Right cardiac atrium (tissue), 5 donors: ENCODE data around the gene SELENOP. TPM values are rescaled to one million over a fixed set of nuclear protein-coding genes. Genes with fewer than 3 reads are reported as not detected.

ENCODE experiments used
- ATAC-seq, 2 donors: fragments of 200-7000 bp; cut with Tn5 transposase; one replicate each; pipeline versions ENCODE4 v1.8.0 to v1.9.1; 2020; ENCODE audit warnings: moderate library complexity in 2 of 2, mild to moderate bottlenecking in 1 of 2
- DNase-seq, 3 donors: peaks; one replicate each; pipeline ENCODE4 v3.0.0-alpha.2; 2020
- H3K27ac ChIP-seq: one replicate; pipeline ENCODE4 v1.5.1; 2013; ENCODE audit warnings: mild to moderate bottlenecking, low read length, control low read depth, moderate library complexity
- H3K27me3 ChIP-seq: one replicate; pipeline ENCODE4 v1.6.1; 2013; ENCODE audit not compliant: control insufficient read depth, insufficient read depth
- H3K4me1 ChIP-seq: one replicate; pipeline ENCODE4 v1.6.1; 2013; ENCODE audit warnings: low read length; ENCODE audit not compliant: control insufficient read depth, insufficient read depth
- H3K4me3 ChIP-seq: one replicate; pipeline ENCODE4 v1.5.1; 2013; ENCODE audit warnings: low read length, control low read depth
- H3K9me3 ChIP-seq: one replicate; pipeline ENCODE4 v1.6.1; 2013; ENCODE audit warnings: low read length; ENCODE audit not compliant: control insufficient read depth
- WGBS: extraction: QIAGEN DNeasy Blood & Tissue Kit; methylation state at CpG from one replicate; pipeline ENCODE4 v1.1.7; 2013; 5-methylcytosine and 5-hydroxymethylcytosine counted together
- intact Hi-C, 4 donors: fragments of 100-400 bp; cut with DNase I; formaldehyde crosslinking; loops; one replicate each; pipeline versions ENCODE4 v1.11.0 to v1.14.0; 2022 to 2023
- polyA plus RNA-seq: library from polyadenylated mRNA; stranded (reverse); fragments of 200-250 nt; gene quantifications from one replicate; pipeline ENCODE4 v1.2.3, GENCODE V29; 2013
- total RNA-seq, 4 donors: library from RNA; stranded (reverse); fragmentation: NEBNext Ultra II Directional; extraction: Animal tissue kit (Norgen Biotek cat#: 25700); gene quantifications; one replicate each; pipeline ENCODE4 v1.2.1, GENCODE V29; 2021
- donor health status: healthy with polysubstance abuse.
- donor health status: DM: no; HTN: yes; CAD: no.
- donor health status: DM: no; HTN: no; CAD: no.
- donor health status: DM: no; HTN: yes; CAD: no; lungs with severe emphysema.
- donor health status: DM: yes; HTN: yes; CAD: no.

Gene SELENOP
- total and polyA plus RNA-seq, 5 donors, result 78.8 to 260 (median 213) TPM

DNA sequence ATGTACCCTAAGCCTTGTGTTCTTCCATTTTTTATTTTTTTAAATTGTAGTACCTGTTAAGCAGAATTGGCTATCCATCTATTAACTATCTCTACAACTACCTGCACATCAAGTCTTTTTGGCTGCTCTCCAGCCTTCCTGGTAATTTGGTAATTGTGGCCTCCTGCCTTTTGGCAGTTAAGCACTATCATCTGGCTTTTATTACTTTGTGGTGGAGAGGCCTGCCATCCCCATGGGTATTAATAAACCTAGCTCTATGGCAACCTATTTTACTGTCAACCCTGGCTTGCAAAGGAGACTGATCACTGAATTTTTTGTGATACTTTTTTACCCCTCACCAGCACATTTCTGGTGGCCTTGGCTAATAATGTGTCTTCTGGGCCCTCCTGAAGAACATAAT lies 20.5 kb downstream of the SELENOP start:
- Histone ChIP-seq H3K27ac (no peak overlapping the region), H3K9me3 (no peaks in the 10 kb centered on the region), H3K27me3 (no peaks in the 10 kb centered on the region), H3K4me1 (no peaks in the 10 kb centered on the region), H3K4me3 (no peak overlapping the region)
- DNase-seq (no peak), ATAC-seq (no peak)
- intact Hi-C loops, result no loop called here

DNA sequence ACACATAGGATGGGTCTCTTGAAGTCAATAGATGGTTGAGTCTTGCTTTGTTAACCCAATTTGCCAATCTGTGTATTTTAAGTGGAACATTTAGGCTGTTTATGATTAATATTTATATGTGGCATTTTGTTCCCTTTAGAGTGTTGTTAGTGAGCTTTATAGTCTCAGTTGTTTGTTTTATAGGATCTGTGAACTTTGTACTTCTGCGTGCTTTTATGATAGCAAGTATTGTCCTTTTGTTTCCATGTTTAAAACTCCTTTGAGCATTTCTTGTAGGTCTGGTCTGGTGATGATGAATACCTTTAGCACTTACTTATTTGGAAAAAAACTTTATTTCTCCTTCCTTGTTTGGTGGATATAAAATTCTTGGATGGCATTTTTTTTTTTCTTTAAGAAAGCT lies 23.8 kb downstream of the SELENOP start:
- Histone ChIP-seq H3K9me3 (no peaks in the 10 kb centered on the region), H3K27me3 (no peaks in the 10 kb centered on the region), H3K27ac (no peak overlapping the region), H3K4me1 (no peaks in the 10 kb centered on the region), H3K4me3 (no peak overlapping the region)
- intact Hi-C loops, result no loop called here
- 97% methylated on average over 1 of the region's 1 CpG for WGBS
- DNase-seq, result no peak
- no peak for ATAC-seq

DNA sequence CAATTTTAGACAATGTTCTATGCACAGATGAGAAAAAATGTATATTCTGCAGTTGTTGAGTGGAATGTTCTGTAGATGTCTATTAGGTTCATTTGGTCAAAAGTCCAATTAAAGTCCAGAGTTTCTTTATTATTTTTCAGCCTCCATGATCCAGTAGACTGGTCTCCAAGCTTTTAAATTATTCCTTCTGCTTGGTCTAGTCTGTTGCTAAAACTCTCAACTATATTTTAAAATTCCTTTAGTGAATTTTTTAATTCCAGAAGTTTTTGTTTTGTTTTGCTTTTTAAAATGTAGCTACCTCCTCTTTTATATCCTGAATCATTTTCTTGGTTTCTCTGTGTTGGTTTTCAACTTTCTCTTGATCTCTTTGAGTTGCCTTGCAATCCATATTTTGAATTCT lies 24.6 kb downstream of the SELENOP start:
- DNase-seq (no peak), ATAC-seq (no peak)
- Histone ChIP-seq H3K9me3 (no peaks in the 10 kb centered on the region), H3K27me3 (no peaks in the 10 kb centered on the region), H3K27ac (no peak overlapping the region), H3K4me1 (no peaks in the 10 kb centered on the region), H3K4me3 (no peak overlapping the region)
- intact Hi-C loops, result no loop called here

GRCh38 chr5:42785756-42786155 lies 25.9 kb downstream of the SELENOP start:
- Histone ChIP-seq H3K9me3 (no peaks in the 10 kb centered on the region), H3K27ac (no peak overlapping the region), H3K4me3 (no peak overlapping the region), H3K4me1 (no peaks in the 10 kb centered on the region), H3K27me3 (no peaks in the 10 kb centered on the region)
- WGBS, result 95% methylated on average over 4 of the region's 4 CpGs
- intact Hi-C loops, result no loop called here
- DNase-seq (no peak), ATAC-seq (no peak)

DNA sequence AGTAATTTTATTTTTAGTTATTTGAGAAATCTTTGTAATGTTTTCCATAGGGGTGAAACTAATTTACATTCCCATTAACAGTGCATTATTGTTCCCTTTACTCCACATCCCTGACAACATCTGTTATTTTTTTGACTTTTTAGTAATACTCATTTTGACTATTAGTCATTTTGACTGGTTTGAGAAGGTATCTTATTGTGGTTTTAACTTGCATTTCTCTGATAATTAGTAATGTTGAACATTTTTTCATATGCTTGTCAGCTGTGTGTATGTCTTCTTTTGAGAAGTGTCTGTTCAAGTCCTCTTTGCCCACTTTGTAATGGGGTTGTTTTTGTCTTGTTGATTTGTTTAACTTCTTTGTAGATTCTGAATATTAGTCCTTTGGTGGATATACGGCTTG lies 27.6 kb downstream of the SELENOP start:
- H3K4me3 ChIP-seq, result no peak overlapping the region
- no peak for DNase-seq
- H3K27ac ChIP-seq, result no peak overlapping the region
- no peaks in the 10 kb centered on the region for H3K9me3 ChIP-seq
- H3K4me1 ChIP-seq, result no peaks in the 10 kb centered on the region
- no peak for ATAC-seq
- H3K27me3 ChIP-seq, result no peaks in the 10 kb centered on the region
- intact Hi-C loops, result no loop called here
- 92% methylated on average over 1 of the region's 1 CpG for WGBS

DNA sequence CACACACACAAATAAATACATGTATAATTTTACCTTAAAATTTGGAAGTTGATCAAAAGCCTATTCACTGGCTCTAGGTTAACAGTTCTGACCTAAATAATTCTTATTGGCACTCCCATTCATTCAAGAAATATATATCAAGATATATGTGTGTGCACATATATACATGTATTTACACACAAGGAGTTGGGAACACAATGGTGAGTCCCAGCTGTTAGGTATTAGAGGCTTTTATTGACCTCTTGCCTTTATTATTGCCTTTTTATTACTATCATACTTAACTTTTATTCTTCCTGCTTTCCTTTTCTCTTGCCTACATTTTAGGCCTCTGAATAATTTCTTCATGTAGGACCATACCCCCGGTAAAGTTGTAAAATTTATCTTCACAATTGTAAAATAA lies 30.1 kb downstream of the SELENOP start:
- ATAC-seq (no peak), DNase-seq (no peak)
- H3K4me3 ChIP-seq, result no peak overlapping the region
- H3K27me3 ChIP-seq, result no peaks in the 10 kb centered on the region
- intact Hi-C loops, result no loop called here
- 86% methylated on average over 1 of the region's 1 CpG for WGBS
- H3K9me3 ChIP-seq, result no peaks in the 10 kb centered on the region
- H3K27ac ChIP-seq, result no peak overlapping the region
- H3K4me1 ChIP-seq, result no peaks in the 10 kb centered on the region

GRCh38 chr5:42779083-42779482 lies 32.6 kb downstream of the SELENOP start:
- Histone ChIP-seq H3K9me3 (no peaks in the 10 kb centered on the region), H3K27me3 (no peaks in the 10 kb centered on the region), H3K27ac (no peak overlapping the region), H3K4me3 (no peak overlapping the region), H3K4me1 (no peaks in the 10 kb centered on the region)
- DNase-seq (no peak), ATAC-seq (no peak)
- intact Hi-C loops, result loop anchor here in 1 of 4 donors (10.0 kb wide), 1 partner anchor 106 kb away; no protein-coding TSS in a partner anchor
- WGBS, result 81% methylated on average over 1 of the region's 1 CpG

DNA sequence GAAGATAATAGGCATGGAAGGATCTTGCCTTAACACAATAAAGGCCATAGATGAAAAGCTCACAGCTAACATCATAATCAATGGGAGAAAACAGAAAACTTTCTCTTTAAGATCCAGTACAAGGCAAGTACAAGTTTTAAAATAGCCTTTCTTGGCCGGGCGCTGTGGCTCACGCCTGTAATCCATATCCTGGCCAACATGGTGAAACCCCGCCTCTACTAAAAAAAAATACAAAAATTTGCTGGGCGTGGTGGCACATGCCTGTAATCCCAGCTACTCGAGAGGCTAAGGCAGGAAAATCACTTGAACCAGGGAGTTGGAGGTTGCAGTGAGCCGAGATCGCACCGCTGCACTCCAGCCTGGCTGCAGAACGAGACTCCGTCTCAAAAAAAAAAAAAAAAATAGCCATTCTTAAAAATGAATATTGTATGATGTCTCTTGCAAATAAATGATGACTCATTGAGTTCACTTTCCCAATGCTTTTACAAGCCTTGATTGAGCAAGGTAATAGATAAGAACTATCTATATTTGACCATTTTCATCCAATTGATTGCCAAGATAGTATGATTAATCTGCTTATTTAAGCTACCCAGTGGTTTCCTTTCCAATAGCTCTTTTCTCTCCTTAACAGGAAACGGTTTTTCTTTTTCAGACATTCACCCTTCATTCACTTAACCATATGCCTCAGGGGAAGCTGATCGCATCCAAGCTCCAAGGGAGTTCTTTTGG lies 39.3 kb downstream of the SELENOP start:
- Histone ChIP-seq H3K4me3 (peak overlapping the region; percentile 2), H3K9me3 (no peaks in the 10 kb centered on the region), H3K4me1 (no peaks in the 10 kb centered on the region), H3K27ac (no peak overlapping the region), H3K27me3 (no peaks in the 10 kb centered on the region)
- WGBS, result 62% methylated on average over 13 of the region's 13 CpGs
- intact Hi-C loops, result loop anchor here in 1 of 4 donors (10.0 kb wide), 1 partner anchor 112 kb away; no protein-coding TSS in a partner anchor
- ATAC-seq, result no peak
- no peak for DNase-seq

DNA sequence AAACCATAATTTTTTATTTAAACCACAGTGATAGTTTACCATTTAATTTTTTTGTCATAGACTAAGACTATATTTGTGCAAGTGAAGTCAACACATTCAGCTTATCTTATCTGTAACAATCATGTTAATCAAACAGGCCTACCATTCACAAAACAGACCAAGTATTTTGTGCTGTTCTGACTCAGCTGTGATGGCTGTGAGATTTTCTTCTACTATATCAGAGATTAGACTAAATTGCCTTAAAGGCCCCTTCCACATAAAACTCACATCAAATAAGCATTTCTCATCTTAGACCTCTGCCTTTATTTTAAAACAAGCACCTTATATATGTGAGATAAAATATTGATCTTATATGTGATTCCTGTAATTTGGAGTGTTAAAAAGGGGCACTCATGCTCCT lies 41.7 kb downstream of the SELENOP start:
- no peaks in the 10 kb centered on the region for H3K4me1 ChIP-seq
- intact Hi-C loops, result loop anchor here in 1 of 4 donors (10.0 kb wide), 1 partner anchor 115 kb away; no protein-coding TSS in a partner anchor
- no peak overlapping the region for H3K4me3 ChIP-seq
- DNase-seq (no peak), ATAC-seq (no peak)
- no peak overlapping the region for H3K27ac ChIP-seq
- no peaks in the 10 kb centered on the region for H3K27me3 ChIP-seq
- H3K9me3 ChIP-seq, result no peaks in the 10 kb centered on the region

GRCh38 chr5:42768106-42768504 lies 43.6 kb downstream of the SELENOP start:
- H3K27ac ChIP-seq, result no peak overlapping the region
- H3K9me3 ChIP-seq, result no peaks in the 10 kb centered on the region
- ATAC-seq, result no peak
- intact Hi-C loops, result loop anchor here (5.0 to 10.0 kb wide), 4 partner anchors 763 to 913 kb away; no protein-coding TSS in a partner anchor
- H3K27me3 ChIP-seq, result no peaks in the 10 kb centered on the region
- DNase-seq, result no peak
- H3K4me1 ChIP-seq, result no peaks in the 10 kb centered on the region
- WGBS, result 43% methylated on average over 1 of the region's 1 CpG
- H3K4me3 ChIP-seq, result no peak overlapping the region

DNA sequence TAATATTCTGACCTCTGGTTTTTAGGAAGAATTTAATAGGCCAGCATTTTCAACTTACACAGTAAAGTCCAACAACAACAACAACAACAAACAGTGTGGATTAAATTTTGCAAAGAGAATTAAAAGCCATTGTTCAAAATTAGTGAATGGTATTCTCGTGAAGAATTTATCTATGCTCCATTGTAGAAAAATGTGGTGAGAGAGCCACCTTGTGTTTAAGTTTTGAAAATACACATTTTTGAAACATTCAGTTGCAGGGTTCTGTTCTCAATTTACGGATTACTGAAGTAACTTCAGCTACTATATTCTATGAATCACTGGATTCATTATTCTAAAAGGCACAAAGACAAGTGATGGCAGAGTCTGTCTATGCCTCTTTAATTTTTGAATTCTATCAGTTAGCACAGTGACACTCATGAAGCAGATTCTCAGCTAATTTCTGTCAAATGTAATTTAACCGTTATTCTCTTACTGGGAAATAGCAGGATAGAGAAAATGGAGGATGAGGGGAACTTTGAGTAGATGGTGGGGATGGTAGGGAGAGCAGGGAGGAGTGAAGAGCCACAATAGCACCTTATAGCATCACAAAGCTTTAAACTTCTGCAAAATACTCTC lies 44.1 kb downstream of the SELENOP start:
- intact Hi-C loops, result loop anchor here (5.0 to 10.0 kb wide), 4 partner anchors 763 to 913 kb away; no protein-coding TSS in a partner anchor
- no peaks in the 10 kb centered on the region for H3K9me3 ChIP-seq
- H3K27ac ChIP-seq, result no peak overlapping the region
- no peaks in the 10 kb centered on the region for H3K4me1 ChIP-seq
- no peak overlapping the region for H3K4me3 ChIP-seq
- 35% methylated on average over 3 of the region's 3 CpGs for WGBS
- no peak for DNase-seq
- no peaks in the 10 kb centered on the region for H3K27me3 ChIP-seq
- ATAC-seq, result no peak
